GM12864 (cell line): ENCODE data around the gene CORO7.

Experiments
- DNase-seq: peaks from one replicate; pipeline ENCODE4 v3.0.0-alpha.2; 2011; ENCODE audit warnings: low read depth
- H3K4me3 ChIP-seq: 2 replicates; pipeline ENCODE4 v1.5.1; 2011; ENCODE audit warnings: mild to moderate bottlenecking, low read depth, low read length, control low read depth
- CTCF ChIP-seq: IDR thresholded peaks from 2 replicates; pipeline ENCODE4 v1.5.1; 2011; ENCODE audit warnings: low read depth, mild to moderate bottlenecking, moderate library complexity, low read length, control low read depth, inconsistent platforms; ENCODE audit errors: missing control alignments

Gene CORO7

GRCh38 chr16:4414187-4414917 lies 2.0 kb downstream of the CORO7 start:
- DNase-seq: peak; percentile 98
- TF ChIP-seq CTCF: no peak
- H3K4me3 ChIP-seq: peak overlapping the region; percentile 97

- no peak for DNase-seq
- no peak for TF ChIP-seq CTCF
- H3K4me3 ChIP-seq: no peak overlapping the region
These were observed 3.5 kb downstream of the CORO7 start for GRCh38 chr16:4412854-4413253.

- H3K4me3 ChIP-seq: no peak overlapping the region
- TF ChIP-seq CTCF: no peak
- no peak for DNase-seq
These were observed 4.2 kb downstream of the CORO7 start for GRCh38 chr16:4412159-4412558.

GRCh38 chr16:4411684-4412083 lies 4.7 kb downstream of the CORO7 start:
- H3K4me3 ChIP-seq: no peak overlapping the region
- no peak for DNase-seq
- no peak for TF ChIP-seq CTCF

GRCh38 chr16:4410335-4411075 lies 5.9 kb downstream of the CORO7 start:
- no peak for TF ChIP-seq CTCF
- no peak for DNase-seq
- H3K4me3 ChIP-seq: no peak overlapping the region

GRCh38 chr16:4409081-4409932 lies 7.1 kb downstream of the CORO7 start:
- no peak for DNase-seq
- no peak overlapping the region for H3K4me3 ChIP-seq
- no peak for TF ChIP-seq CTCF
